Ecto neural progenitor cell (in vitro differentiated cells): ENCODE data around the gene TMEM217.
"Not testable (repeated sequence)": the region's sequence is repeated elsewhere in the genome, so short reads cannot be mapped to it uniquely, and the experiment has no call there.

Source experiments
- DNase-seq: peaks from one replicate; pipeline ENCODE4 v3.0.0-alpha.2; 2018; ENCODE audit warnings: low spot score

Gene TMEM217

GRCh38 chr6:37257634-37258404 lies at the start of gene TMEM217, which contains the start of gene TBC1D22B:
TMEM217 (minus strand) TSS chr6:37258144; CDS start chr6:37219030, 39,114 bp downstream.
TBC1D22B (plus strand) TSS chr6:37257772; CDS start chr6:37257918, 146 bp downstream.
- peak; percentile 98 for DNase-seq

GRCh38 chr6:37307484-37307883 lies 49.5 kb upstream of the TMEM217 start:
- not testable (repeated sequence) for DNase-seq

- no peak for DNase-seq
Observed at GRCh38 chr6:37306624-37307222, 48.8 kb upstream of the TMEM217 start.

GRCh38 chr6:37305841-37306425 lies 48.0 kb upstream of the TMEM217 start:
- DNase-seq: no peak

GRCh38 chr6:37304766-37305165 lies 46.8 kb upstream of the TMEM217 start:
- no peak for DNase-seq

GRCh38 chr6:37303891-37304503 lies 46.1 kb upstream of the TMEM217 start:
- DNase-seq: no peak

DNA sequence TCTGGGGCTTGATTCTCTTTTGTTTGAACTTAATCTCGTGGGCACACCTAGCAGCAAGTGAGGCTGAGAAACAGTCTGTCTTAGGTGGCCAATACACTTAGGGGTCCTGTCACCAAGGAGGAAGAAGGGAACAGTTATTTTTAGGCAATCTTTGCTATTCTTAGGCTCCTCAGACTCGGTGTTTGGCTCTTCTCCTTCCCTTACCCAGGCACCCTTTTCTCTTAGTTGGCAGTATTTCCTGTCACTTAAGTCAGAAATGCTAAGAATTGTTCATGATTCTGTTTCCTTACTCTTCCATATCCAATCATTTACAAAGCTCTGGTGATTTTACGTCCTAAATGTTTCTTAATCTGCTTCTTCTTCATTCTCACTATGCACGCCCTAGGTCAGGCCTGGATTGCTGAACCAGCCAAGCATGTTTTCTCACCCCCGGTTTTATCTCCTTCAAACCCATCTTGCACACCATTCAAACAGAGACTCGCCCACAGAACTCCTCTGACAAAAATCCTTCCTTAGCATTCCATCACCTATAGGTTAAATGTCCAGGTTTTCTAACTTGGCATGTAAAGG lies 45.2 kb upstream of the TMEM217 start:
- DNase-seq: no peak

- DNase-seq: no peak
Observed at GRCh38 chr6:37302086-37302686, 44.2 kb upstream of the TMEM217 start.

GRCh38 chr6:37299990-37300389 lies 42.0 kb upstream of the TMEM217 start:
- no peak for DNase-seq

GRCh38 chr6:37298958-37299357 lies 41.0 kb upstream of the TMEM217 start:
- DNase-seq: no peak

- DNase-seq: not testable (repeated sequence)
Observed at GRCh38 chr6:37297637-37298036, 39.7 kb upstream of the TMEM217 start.

- no peak for DNase-seq
Observed at GRCh38 chr6:37293426-37293825, 35.5 kb upstream of the TMEM217 start.

DNA sequence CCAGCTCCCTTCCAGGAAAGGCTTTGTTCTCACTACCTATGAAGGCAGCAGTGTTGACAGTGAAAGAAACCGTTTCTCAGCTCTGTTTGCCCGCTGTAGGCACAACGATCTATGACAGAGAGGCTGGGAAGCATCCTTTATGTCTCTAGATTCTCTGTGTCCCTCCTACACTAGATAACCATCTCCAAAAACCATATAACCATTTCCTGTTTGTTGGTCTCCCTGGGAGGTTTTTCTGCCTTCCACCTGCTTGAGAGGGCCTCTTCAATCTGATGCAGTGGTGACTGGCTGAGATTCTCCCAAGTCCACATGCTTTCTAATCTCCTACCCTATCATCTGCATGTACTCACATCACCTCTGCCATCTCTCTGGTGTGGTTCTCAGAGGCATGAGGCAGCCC lies 32.0 kb upstream of the TMEM217 start:
- DNase-seq: no peak

GRCh38 chr6:37288247-37288646 lies 30.3 kb upstream of the TMEM217 start:
- no peak for DNase-seq

- no peak for DNase-seq
Observed at GRCh38 chr6:37287519-37288157, 29.7 kb upstream of the TMEM217 start.

DNA sequence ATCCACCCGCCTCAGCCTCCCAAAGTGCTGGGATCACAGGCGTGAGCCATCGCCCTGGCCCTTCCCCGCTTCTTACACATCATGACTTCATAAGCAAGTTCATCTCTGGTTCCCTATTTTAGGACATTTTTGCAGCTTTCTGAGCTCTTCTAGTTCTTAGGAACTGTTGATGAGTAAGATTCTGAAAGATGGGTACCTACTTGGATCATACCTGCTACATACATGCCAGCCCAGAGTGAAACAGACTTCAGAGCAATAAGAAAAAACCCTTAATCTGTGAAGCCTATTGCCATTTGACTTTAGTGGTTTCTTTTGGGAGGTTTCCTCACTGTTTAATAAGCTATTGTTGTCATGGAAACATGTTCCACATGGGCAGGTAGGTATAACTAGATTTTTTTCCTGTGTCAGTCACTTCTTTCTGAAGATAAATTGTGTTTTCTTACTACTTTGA lies 27.9 kb upstream of the TMEM217 start:
- no peak for DNase-seq

DNA sequence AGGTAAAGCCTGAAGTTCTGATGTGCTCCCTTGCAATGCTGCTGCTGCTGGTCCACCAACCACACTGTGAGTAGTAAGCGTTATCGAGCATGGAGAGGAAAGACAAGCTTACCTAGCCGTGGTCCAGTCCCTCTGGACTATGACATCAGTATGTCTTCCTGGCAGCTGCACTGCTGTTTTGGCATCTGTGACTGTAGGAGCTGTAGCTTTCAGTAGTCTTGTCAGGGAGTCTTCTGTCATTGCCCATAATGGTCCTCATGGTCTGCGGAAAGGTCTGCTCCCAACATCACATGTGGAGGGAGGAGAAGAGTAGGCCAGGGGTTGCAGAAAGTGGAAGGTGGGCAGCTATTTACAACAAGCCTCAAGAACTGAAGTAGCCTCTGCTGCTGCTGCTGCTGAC lies 26.8 kb upstream of the TMEM217 start:
- DNase-seq: no peak

DNA sequence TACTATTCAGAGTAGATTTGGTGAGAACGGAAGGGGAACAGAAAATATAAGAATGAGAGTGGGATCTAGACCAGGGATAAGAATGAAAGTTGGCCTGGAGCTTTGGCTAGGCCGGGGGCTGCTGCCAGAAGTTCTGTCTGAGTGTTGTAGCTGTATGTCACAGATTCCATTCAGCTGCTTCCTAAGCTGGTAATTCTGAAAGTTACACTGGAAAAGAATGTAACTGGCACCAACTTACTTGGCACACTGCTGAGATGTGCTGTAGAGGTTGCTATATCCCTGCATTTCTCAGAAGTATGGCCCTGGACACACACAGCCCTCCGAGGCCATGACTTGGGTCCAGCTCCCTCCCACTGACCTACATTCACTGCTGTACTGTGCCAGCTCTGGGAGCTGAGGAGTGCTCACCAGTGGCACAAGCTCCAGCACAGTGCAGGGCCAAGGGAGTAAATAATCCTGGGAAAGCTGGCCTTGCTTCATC lies 25.8 kb upstream of the TMEM217 start:
- DNase-seq: no peak

DNA sequence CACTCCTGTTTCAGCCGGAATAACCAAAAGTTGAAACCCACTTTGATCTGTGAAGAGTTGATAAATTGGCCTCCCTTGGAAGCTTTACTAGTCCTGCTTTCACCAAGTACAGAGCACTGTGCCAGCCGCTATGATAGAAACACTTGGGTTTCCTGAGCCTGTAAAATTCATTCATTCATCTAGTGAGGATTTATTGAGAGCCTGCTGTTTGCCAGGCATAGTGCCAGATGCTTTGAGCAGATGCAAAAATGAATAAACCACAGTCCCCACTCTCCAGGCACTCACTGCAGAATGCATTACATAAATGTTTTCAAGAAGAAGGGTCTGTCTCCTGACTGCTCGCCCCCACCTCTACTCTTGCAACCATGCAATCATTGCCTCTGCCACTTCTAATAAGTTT lies 25.3 kb upstream of the TMEM217 start:
- no peak for DNase-seq

- no peak for DNase-seq
Observed at GRCh38 chr6:37282371-37282770, 24.4 kb upstream of the TMEM217 start.

- no peak for DNase-seq
Observed at GRCh38 chr6:37280162-37280887, 22.4 kb upstream of the TMEM217 start.
